DMS 273 (cell line): ENCODE results near the gene AP2B1.
A peak's percentile ranks its signal among the peaks of the same experiment; 100 is the strongest.

ENCODE experiments used
- DNase-seq: peaks from one replicate; lab custom pipeline; 2025; ENCODE audit not compliant: unreplicated experiment; lab: John Stamatoyannopoulos, UW

Gene AP2B1

DNA sequence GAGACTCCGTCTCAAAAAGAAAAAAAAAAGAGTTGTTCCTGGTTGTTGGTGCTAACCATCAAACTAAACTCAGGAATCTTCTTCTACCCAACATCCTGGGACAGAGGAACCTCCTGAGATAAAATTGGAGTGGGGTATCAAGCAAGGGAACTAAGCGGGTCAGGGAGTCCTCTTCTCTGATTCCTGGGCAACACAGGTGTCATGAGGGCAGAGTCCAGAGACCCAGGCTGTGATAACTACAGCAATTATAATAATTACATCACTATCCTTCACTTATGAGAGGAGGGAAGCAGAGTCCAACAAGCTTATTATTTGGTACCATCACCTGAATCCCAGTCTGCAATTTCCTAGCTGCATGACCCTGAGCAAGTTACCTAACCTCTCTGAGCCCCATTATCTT, 181.7 kb downstream of the AP2B1 start:
- DNase-seq: no peak

DNA sequence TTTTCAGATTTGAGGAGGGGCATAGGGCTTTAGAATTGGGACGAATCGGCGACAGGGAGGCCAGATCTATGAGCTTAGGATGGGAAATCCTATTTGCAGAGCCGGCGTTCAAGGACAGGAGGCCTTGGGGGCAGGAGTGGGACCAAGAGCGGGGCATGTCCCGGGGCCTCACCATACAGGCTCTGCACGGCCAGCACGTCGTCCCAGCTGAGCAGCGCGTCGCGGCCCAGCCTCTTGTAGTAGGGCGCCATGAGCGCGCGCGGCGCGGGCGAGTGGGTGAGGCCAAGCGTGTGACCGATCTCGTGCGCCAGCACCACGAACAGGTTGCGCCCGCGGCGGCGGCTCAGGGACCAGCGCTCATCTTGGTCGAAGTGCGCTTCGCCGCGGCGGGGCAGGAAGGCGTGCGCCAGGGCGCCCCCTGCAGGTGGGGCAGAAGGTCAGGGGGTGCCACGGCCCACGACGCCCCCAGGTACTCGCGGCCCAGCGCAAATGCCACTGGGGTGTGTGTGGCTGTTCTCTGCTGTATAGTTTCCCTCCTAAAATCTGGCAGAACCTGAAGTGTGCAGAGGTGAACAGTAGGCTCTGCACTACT, 182.9 kb downstream of the AP2B1 start:
- DNase-seq: no peak

DNA sequence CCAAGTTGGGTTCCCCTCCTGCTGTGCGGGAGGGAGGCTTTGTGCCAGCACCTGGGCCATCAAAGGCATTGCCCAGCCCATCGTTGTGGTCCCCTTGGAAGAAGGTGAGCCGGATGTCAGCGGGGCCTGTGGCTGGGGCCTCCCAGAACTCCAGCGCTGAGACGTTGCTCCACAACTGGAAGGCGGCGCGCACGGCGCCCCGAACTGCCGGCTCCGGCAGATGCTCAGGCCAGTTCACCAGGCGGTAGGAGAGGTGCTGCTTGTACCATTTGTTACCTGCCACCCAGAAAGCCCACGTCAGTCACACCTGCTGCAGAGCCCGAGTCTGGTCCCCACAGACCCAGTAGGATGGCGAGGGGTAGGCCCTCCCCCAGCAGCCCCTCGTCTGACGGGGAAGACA, 186.0 kb downstream of the AP2B1 start:
- no peak for DNase-seq

DNA sequence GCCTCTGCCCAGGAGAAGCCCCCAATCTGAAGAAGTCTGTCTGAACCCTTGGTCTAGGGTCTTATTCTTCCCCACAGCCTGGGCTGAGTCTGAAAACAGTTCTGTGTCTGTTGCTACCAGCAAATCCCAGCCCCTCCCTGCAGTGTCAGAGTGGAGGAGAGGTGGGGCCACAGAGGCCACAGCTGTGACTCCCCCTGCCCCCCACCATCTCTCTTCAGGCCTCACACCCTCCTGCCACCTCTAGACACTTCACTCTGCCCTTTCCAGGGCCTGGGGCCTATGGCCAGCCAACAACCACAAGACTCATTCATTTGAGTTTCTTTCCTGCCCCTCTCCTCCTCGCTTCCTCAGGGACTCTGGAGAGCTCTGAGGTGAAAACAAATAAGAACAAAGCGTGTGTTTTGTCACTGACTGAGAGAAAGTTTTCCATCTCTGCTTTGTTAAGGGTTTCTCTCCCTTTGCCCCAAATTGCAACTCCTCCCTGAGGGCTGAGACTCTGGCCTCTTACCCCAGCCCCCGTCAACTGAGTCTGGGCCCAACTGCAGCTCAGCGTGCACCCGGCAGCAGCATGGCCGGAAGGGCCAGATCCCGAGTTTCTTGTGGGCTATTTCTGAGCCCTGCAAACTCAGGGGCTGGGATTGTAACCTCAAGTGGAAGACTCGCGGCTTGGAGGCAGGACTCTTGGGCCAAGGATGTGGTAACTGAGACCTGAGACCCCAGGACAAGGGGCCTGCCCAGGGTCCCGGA, 186.7 kb downstream of the AP2B1 start:
- DNase-seq: no peak

DNA sequence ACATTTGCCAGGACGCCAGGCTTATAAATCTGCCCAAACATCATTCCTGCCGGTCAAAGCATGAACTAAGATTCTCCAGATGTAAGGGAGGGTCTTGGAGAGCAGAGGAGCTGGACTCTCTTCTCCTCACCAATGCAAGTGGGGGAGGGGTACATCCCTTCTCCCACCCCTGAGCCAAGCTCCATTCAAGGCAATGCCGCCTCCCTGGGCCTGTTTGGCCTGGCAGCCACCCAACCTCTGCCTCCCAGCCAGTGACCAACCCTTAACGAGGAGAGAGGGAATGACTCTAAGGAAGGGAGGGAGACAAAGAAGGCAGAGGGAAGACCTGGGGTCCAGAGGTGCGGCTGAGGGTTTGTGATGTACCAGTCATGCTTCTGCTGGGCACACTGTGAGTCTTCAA, 187.4 kb downstream of the AP2B1 start:
- peak; percentile 42 for DNase-seq

DNA sequence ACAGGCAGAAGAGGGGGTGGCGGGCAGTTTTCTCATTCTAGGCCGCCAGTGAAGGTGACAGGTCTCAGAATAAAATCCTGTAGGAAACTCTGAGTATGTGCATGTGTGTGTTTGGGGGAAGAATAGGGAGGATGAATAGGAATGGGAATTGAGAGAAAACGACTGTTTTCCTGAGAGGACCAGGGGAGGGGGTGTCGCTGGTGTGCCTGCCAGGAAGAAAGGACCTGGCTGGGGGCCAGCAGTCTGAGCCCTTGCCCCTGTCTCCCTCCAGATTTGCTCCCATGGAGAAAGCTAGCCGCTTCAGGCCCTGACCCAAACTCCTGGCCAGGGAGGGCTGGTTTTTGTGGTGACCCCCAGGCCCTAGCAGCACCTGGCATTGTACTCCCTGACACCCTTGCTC, 187.9 kb downstream of the AP2B1 start:
- DNase-seq: no peak

DNA sequence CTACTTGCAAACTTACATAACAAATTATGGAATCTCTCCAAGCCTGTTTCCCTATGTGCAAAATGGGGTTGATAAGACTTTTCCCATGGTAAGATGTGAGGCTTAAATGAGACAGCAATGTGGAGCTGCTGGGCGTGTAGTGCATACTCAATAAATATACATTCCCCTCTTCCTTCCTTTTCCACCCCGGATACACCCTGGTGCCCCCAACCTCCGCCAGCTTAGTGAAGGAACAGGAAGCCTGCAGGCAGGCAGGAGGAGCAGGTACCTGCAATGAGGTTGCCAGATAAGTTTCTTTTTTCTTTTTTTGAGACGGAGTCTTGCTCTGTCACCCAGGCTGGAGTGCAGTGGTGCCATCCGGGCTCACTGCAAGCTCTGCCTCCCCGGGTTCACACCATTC, 188.5 kb downstream of the AP2B1 start:
- no peak for DNase-seq
